ENCODE results near the gene EPN1. TPM values are rescaled to one million over a fixed set of nuclear protein-coding genes. Genes with fewer than 3 reads are reported as not detected.

Gene EPN1
- total RNA-seq, 2 experiments from 2014 or later, result 23.4 TPM

DNA sequence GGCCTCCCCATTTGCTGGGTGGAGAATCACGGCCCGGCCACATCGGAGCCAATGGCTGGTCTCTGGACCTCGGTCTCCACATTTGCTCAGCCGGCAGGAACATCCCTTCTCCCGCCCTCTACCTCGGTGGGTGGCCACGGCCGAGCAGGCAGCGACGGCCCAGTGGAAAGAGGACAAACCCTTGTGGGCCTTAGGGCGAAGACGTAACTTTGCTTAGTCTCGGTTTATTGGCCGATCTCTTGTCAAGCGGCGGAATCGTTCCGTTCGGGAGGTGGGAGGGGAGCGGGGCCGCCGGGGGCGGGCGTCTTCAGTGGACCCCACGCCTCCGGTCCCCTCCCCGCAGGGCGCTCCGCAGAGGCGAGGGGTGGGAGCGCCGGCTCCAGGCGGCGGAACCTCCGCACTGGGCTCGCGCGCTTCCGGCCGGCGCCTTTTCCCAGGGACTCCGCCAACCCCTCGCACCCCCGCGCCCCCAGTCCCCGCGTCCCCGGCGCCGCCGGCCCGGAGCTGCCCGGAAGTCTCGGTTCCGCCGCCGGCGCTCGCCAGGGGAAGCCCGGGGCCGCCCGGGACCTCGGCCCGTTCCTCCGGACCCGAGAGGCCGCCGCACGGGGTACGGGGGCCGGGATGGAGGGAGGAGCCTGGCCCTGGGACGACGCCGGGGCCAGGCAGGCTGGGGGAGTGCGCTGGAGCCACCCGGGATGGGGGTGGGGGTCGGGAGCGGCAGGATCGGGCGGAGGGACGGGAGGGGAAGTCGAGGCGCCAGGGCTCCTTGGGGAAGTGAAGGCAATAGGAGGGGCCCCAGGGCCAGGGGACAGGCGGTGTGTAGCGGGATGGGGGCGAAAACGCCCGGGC is 34.2 kb upstream of the EPN1 start, which contains the start of gene ZNF580:
ZNF580 (plus strand) TSS at position 426 of the 849 bp plus-strand sequence. CDS start 1,507 bp downstream, outside the sequence.
- Mint-ChIP-seq H3K36me3 (ENCODE audit: low read depth) (peaks cover 23% of the 10 kb centered on the region), H3K27ac (peak within 1 kb of the TSS; percentile 90), H3K27me3 (ENCODE audit: low read depth) (no peaks in the 10 kb centered on the region), H3K9me3 (no peaks in the 10 kb centered on the region), H3K4me3 (peak within 1 kb of the TSS; percentile 93), H3K4me1 (ENCODE audit: low read depth) (peaks cover 57% of the 10 kb centered on the region)
- CTCF ChIA-PET, result interaction anchor here (1.1 to 2.1 kb wide), 2 partner anchors 9 to 137 kb away, joined by 4 to 5 read pairs; no protein-coding TSS in a partner anchor
- intact Hi-C loops (cut with micrococcal nuclease), result loop anchor here (5.0 kb wide), 3 partner anchors 34 to 384 kb away; partner anchors contain the start of genes PPP6R1, RPL28 and ZNF865
- peak; percentile 45 for DNase-seq

- Mint-ChIP-seq H3K27me3 (ENCODE audit: low read depth) (no peaks in the 10 kb centered on the region), H3K4me1 (ENCODE audit: low read depth) (peaks cover 50% of the 10 kb centered on the region), H3K27ac (peak overlapping the region; percentile 90), H3K4me3 (peak overlapping the region; percentile 93), H3K36me3 (ENCODE audit: low read depth) (peaks cover 23% of the 10 kb centered on the region), H3K9me3 (no peaks in the 10 kb centered on the region)
- intact Hi-C loops (cut with micrococcal nuclease), result loop anchor here (5.0 kb wide), 3 partner anchors 34 to 384 kb away; partner anchors contain the start of genes PPP6R1, RPL28 and ZNF865
- CTCF ChIA-PET, result interaction anchor here (1.7 kb wide), 1 partner anchor 13 kb away, joined by 7 read pairs; the partner anchor contains the start of gene U2AF2
- peak; percentile 36 for DNase-seq
Observed at GRCh38 chr19:55641426-55642152, 33.4 kb upstream of the EPN1 start.

DNA sequence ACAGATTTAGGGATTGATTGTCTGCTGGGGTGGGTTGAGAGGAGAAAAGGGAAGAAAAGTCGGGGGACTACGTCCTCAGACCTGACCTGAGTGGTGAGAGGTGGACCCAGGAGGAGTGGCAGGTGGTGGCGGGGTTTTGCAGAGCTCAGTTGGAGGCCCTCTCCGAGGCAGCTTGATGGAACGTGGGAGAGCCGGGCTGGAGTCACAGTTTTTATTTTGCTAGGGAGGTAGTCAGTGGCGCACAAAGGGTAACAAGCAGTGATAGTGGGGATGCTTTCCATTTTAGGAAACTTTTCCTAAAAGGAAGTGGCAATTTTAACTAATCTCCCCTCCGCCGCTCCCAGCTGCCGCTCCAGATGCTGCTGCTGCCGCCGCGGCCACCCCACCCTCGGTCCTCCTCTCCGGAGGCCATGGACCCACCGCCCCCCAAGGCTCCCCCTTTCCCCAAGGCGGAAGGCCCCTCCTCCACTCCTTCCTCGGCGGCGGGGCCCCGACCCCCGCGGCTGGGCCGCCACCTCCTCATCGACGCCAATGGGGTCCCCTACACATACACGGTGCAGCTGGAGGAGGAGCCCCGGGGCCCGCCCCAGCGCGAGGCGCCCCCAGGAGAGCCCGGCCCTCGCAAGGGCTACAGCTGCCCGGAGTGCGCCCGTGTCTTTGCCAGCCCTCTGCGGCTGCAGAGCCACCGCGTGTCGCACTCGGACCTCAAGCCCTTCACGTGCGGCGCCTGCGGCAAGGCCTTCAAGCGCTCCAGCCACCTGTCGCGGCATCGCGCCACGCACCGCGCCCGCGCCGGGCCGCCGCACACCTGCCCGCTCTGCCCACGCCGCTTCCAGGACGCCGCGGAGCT is 32.6 kb upstream of the EPN1 start:
- Mint-ChIP-seq H3K4me1 (ENCODE audit: low read depth) (peaks cover 50% of the 10 kb centered on the region), H3K9me3 (no peaks in the 10 kb centered on the region), H3K27ac (peak overlapping the region; percentile 96), H3K36me3 (ENCODE audit: low read depth) (peaks cover 25% of the 10 kb centered on the region), H3K27me3 (ENCODE audit: low read depth) (no peaks in the 10 kb centered on the region), H3K4me3 (peak overlapping the region; percentile 93)
- intact Hi-C loops (cut with micrococcal nuclease), result loop anchor here (1.0 to 5.0 kb wide), 5 partner anchors 7 to 385 kb away; partner anchors contain the start of genes PPP6R1, RPL28 and ZNF865
- DNase-seq, result peak; percentile 47
- CTCF ChIA-PET, result interaction anchor here (1.7 kb wide), 1 partner anchor 12 kb away, joined by 7 read pairs; the partner anchor contains the start of gene U2AF2

DNA sequence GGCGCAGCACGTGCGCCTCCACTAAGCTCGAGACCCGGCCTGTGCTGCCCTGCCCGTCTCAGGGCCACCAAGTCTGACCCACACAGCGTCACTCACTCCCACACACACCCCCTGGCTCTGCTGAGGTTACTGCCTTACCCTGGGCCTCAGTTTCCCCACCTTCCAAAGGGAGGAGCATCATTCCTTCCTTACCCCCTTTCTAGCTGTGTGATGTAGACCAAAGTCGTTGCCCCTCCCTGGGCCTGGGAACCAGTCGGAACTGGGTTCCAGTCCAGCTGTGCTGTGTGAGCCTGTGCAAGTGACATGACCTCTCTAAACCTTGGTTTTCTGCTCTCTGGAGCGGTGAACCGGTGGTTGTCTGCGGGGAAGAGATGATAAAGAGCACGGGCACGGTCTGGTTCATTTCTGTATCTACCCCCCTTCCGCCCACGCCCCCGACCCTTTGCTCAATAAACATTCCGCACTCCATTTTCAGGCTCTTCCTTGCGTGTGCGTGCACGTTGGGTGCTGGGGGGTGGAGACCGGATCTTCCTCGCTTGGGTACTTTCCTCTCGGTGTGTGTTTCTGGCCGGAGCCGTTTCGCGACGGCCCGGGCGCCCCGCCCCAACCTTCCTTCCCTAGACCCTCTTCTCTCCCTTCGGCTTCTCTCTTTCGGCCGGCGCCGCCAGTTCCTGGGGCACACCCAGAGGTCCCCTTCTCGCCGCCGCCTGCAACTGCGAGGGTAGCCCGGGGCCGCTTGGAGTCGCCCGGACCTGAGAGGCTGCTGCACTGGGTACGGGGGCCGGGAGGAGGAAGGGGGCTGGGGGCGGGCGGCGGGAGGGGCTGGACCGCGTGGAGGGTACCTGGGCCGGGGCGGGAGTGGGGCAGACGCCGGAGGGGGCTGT is 31.8 kb upstream of the EPN1 start, which contains the start of gene ZNF581:
ZNF581 (plus strand) TSS at position 647 of the 884 bp plus-strand sequence. CDS start 923 bp downstream, outside the sequence.
- no peaks in the 10 kb centered on the region for H3K27me3 Mint-ChIP-seq (ENCODE audit: low read depth)

GRCh38 chr19:55643887-55644176 is 31.2 kb upstream of the EPN1 start:
- CTCF ChIA-PET, result interaction anchor here (1.2 kb wide), 1 partner anchor 11 kb away, joined by 4 read pairs; no protein-coding TSS in a partner anchor
- H3K4me1 Mint-ChIP-seq (ENCODE audit: low read depth), result peaks cover 47% of the 10 kb centered on the region
- H3K4me3 Mint-ChIP-seq, result peak overlapping the region; percentile 93
- H3K9me3 Mint-ChIP-seq, result no peaks in the 10 kb centered on the region
- intact Hi-C loops (cut with micrococcal nuclease), result loop anchor here (1.0 to 5.0 kb wide), 5 partner anchors 9 to 387 kb away; partner anchors contain the start of genes PPP6R1, RPL28 and ZNF865
- DNase-seq, result no peak
- H3K27ac Mint-ChIP-seq, result peak overlapping the region; percentile 83
- peaks cover 18% of the 10 kb centered on the region for H3K36me3 Mint-ChIP-seq (ENCODE audit: low read depth)
- no peaks in the 10 kb centered on the region for H3K27me3 Mint-ChIP-seq (ENCODE audit: low read depth)

More for the DNA sequence above, 31.8 kb upstream of the EPN1 start, which contains the start of gene ZNF581:
- H3K4me1 Mint-ChIP-seq (ENCODE audit: low read depth), result peaks cover 45% of the 10 kb centered on the region
- CTCF ChIA-PET, result interaction anchor here (1.2 to 1.7 kb wide), 2 partner anchors 11 kb away, joined by 4 to 7 read pairs; partner anchors contain the start of gene U2AF2
- H3K36me3 Mint-ChIP-seq (ENCODE audit: low read depth), result peaks cover 21% of the 10 kb centered on the region
- H3K4me3 Mint-ChIP-seq, result peak within 1 kb of the TSS; percentile 93
- intact Hi-C loops (cut with micrococcal nuclease), result loop anchor here (1.0 to 5.0 kb wide), 5 partner anchors 8 to 386 kb away; partner anchors contain the start of genes PPP6R1, RPL28 and ZNF865
- H3K27ac Mint-ChIP-seq, result peak within 1 kb of the TSS; percentile 96
- DNase-seq, result peak; percentile 82
- no peaks in the 10 kb centered on the region for H3K9me3 Mint-ChIP-seq

DNA sequence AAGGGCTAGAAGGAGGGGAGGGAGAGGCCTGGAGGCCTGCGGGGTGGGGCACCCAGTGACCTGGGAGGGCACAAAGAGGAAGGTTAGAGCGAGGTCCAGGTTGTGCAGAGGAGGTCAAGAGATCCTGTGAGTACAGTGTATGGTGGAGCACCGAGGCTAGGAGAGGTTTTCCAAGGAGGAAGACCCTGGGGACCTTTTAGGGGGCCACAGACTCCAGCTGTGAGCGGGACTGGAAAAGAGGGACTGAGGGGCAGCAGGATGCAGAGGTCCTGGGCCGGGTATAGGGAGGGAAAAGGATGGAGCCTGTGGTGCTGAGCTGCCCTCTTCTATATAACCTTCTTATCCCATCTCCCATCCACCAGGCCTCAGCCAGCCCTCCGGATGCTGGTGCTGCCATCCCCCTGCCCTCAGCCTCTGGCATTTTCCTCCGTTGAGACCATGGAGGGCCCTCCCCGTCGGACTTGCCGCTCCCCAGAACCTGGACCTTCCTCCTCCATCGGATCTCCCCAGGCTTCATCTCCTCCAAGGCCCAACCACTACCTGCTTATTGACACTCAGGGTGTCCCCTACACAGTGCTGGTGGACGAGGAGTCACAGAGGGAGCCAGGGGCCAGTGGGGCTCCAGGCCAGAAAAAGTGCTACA is 30.7 kb upstream of the EPN1 start:
- H3K9me3 Mint-ChIP-seq, result no peaks in the 10 kb centered on the region
- H3K27me3 Mint-ChIP-seq (ENCODE audit: low read depth), result no peaks in the 10 kb centered on the region
- CTCF ChIA-PET, result interaction anchor here (1.2 kb wide), 1 partner anchor 10 kb away, joined by 4 read pairs; no protein-coding TSS in a partner anchor
- peaks cover 15% of the 10 kb centered on the region for H3K36me3 Mint-ChIP-seq (ENCODE audit: low read depth)
- H3K27ac Mint-ChIP-seq, result peak overlapping the region; percentile 83
- peaks cover 48% of the 10 kb centered on the region for H3K4me1 Mint-ChIP-seq (ENCODE audit: low read depth)
- intact Hi-C loops (cut with micrococcal nuclease), result loop anchor here (5.0 kb wide), 3 partner anchors 37 to 387 kb away; partner anchors contain the start of genes PPP6R1, RPL28 and ZNF865
- H3K4me3 Mint-ChIP-seq, result peak overlapping the region; percentile 93
- DNase-seq, result no peak

- CTCF ChIA-PET, result interaction anchor here (0.5 to 2.9 kb wide), 3 partner anchors 8 to 12 kb away, joined by 3 to 20 read pairs (median 4); no protein-coding TSS in a partner anchor
- intact Hi-C loops (cut with micrococcal nuclease), result loop anchor here (5.0 kb wide), 3 partner anchors 38 to 388 kb away; partner anchors contain the start of genes PPP6R1, RPL28 and ZNF865
- Mint-ChIP-seq H3K27me3 (ENCODE audit: low read depth) (no peaks in the 10 kb centered on the region), H3K9me3 (no peaks in the 10 kb centered on the region), H3K4me3 (peak overlapping the region; percentile 93), H3K36me3 (ENCODE audit: low read depth) (peaks cover 14% of the 10 kb centered on the region), H3K27ac (peak overlapping the region; percentile 83), H3K4me1 (ENCODE audit: low read depth) (peaks cover 49% of the 10 kb centered on the region)
- no peak for DNase-seq
Observed at GRCh38 chr19:55644842-55645511, 30.0 kb upstream of the EPN1 start.

GRCh38 chr19:55645512-55645881 is 29.5 kb upstream of the EPN1 start:
- Mint-ChIP-seq H3K27me3 (ENCODE audit: low read depth) (no peaks in the 10 kb centered on the region), H3K36me3 (ENCODE audit: low read depth) (peaks cover 14% of the 10 kb centered on the region), H3K4me3 (peak overlapping the region; percentile 53), H3K4me1 (ENCODE audit: low read depth) (peaks cover 49% of the 10 kb centered on the region), H3K9me3 (no peaks in the 10 kb centered on the region), H3K27ac (peak overlapping the region; percentile 13)
- no peak for DNase-seq
- intact Hi-C loops (cut with micrococcal nuclease), result no loop called here
- CTCF ChIA-PET, result interaction anchor here (0.7 to 2.9 kb wide), 3 partner anchors 9 to 167 kb away, joined by 3 to 20 read pairs (median 4); no protein-coding TSS in a partner anchor

DNA sequence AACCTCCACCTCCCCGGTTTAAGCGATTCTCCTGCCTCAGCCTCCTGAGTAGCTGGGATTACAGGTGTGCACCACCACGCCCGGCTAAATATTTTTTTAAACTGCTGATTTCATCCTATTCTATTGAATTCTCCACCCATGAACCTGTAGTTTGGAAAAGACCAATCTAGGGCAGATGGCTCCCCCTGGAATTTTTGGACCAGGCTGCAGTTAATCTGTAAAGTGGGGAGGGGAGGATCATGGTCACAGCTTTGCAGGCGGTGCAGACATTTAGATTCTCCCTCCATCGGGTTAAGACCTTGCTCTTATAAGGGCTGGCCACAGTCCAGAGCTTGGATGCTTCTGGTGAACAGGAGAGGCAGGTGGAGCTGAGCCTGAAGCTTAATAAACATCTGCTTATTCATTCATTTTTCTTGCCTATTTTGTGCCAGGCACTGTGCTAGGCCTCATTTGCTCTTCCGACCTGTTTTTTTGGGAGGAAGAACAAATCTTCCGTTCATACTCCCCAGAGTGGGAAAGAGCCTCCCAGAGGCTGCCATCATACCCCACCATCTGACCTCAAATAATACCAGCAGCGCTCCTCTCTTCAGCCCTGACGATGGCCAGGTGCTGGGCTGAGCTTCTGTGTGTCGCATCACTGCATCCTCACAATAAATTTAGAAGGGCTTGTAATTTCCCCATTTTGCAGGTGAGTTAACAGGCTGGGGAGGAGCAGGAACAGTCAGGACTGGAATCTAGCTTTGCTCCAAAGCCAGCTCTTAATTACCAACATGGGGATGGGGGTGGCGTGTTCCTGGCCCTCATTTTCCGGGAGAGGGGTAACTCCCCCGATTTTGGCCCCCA is 27.9 kb upstream of the EPN1 start:
- Mint-ChIP-seq H3K27me3 (ENCODE audit: low read depth) (no peaks in the 10 kb centered on the region), H3K36me3 (ENCODE audit: low read depth) (peaks cover 15% of the 10 kb centered on the region), H3K27ac (peak overlapping the region; percentile 85), H3K9me3 (no peaks in the 10 kb centered on the region), H3K4me1 (ENCODE audit: low read depth) (peaks cover 53% of the 10 kb centered on the region), H3K4me3 (peak overlapping the region; percentile 77)
- intact Hi-C loops (cut with micrococcal nuclease), result no loop called here
- CTCF ChIA-PET, result interaction anchor here (0.6 to 2.9 kb wide), 6 partner anchors 9 to 180 kb away, joined by 3 to 20 read pairs (median 6); partner anchors contain the start of gene ZNF865
- no peak for DNase-seq
